ENCODE results near the gene EGFR. TPM values are rescaled to one million over a fixed set of nuclear protein-coding genes. Genes with fewer than 3 reads are reported as not detected.

Gene EGFR
- polyA plus RNA-seq, 1 donor from 2014 or later: 0.22 TPM

DNA sequence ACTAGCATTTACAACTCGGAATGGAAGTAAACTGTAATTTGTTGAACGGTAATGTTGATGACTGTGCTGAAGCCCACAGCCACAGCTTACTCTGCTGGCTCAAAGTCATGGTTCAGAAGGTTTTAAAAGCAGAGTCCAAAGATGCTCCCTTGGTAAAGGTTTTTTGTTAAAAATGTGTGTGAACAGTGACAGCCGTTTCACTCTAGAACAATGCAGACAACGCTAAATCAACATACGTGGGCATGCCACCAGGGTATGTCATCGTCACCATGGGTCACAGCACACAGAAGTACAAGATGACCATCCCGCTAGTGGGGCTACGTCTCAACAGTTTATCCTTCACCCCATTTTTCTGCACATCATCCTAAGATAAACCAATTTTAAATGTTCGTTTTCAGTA is 239.8 kb downstream of the EGFR start:
- Histone ChIP-seq H3K27ac (ENCODE audit: low read length) (no peak overlapping the region), H3K36me3 (ENCODE audit: insufficient read depth, low read length) (no peaks in the 10 kb centered on the region), H3K79me2 (replicated peaks; ENCODE audit: insufficient read depth, low read length) (no peaks in the 10 kb centered on the region), H4K20me1 (ENCODE audit: insufficient read depth) (no peaks in the 10 kb centered on the region), H3F3A (ENCODE audit: insufficient read depth, low read length, poor library complexity, severe bottlenecking) (no peaks in the 10 kb centered on the region), H3K9ac (ENCODE audit: low read length) (no peak overlapping the region), H3K9me2 (ENCODE audit: insufficient read depth, low read length) (no peaks in the 10 kb centered on the region), H3K4me3 (ENCODE audit: low read length) (no peak overlapping the region), H2AFZ (ENCODE audit: low read depth, low read length) (no peak overlapping the region), H3K9me3 (ENCODE audit: low read length) (no peaks in the 10 kb centered on the region), H3K27me3 (ENCODE audit: insufficient read depth, low read depth, low read length) (peaks cover 9% of the 10 kb centered on the region), H3K4me2 (ENCODE audit: low read length) (no peak overlapping the region)
- no peak for TF ChIP-seq MXI1 (conservative IDR thresholded peaks at IDR 0.05; ENCODE audit: poor library complexity, severe bottlenecking)
- no peak for TF ChIP-seq EP300 (conservative IDR thresholded peaks at IDR 0.05; ENCODE audit: poor library complexity, severe bottlenecking)
- TF ChIP-seq POLR2AphosphoS5 (IDR thresholded peaks at IDR 0.05): no peak
- no peak for TF ChIP-seq TAF1 (IDR thresholded peaks at IDR 0.05; ENCODE audit: low read depth)
- TF ChIP-seq, protein P1, sequence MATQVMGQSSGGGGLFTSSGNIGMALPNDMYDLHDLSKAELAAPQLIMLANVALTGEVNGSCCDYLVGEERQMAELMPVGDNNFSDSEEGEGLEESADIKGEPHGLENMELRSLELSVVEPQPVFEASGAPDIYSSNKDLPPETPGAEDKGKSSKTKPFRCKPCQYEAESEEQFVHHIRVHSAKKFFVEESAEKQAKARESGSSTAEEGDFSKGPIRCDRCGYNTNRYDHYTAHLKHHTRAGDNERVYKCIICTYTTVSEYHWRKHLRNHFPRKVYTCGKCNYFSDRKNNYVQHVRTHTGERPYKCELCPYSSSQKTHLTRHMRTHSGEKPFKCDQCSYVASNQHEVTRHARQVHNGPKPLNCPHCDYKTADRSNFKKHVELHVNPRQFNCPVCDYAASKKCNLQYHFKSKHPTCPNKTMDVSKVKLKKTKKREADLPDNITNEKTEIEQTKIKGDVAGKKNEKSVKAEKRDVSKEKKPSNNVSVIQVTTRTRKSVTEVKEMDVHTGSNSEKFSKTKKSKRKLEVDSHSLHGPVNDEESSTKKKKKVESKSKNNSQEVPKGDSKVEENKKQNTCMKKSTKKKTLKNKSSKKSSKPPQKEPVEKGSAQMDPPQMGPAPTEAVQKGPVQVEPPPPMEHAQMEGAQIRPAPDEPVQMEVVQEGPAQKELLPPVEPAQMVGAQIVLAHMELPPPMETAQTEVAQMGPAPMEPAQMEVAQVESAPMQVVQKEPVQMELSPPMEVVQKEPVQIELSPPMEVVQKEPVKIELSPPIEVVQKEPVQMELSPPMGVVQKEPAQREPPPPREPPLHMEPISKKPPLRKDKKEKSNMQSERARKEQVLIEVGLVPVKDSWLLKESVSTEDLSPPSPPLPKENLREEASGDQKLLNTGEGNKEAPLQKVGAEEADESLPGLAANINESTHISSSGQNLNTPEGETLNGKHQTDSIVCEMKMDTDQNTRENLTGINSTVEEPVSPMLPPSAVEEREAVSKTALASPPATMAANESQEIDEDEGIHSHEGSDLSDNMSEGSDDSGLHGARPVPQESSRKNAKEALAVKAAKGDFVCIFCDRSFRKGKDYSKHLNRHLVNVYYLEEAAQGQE (IDR thresholded peaks at IDR 0.05; ENCODE audit: borderline replicate concordance): no peak
- TF ChIP-seq EZH2 (IDR thresholded peaks at IDR 0.05; ENCODE audit: borderline replicate concordance, insufficient read depth, low read length, poor library complexity, severe bottlenecking): no peak
- no peak for TF ChIP-seq SMC3 (conservative IDR thresholded peaks at IDR 0.05; ENCODE audit: poor library complexity)
- TF ChIP-seq RAD21 (conservative IDR thresholded peaks at IDR 0.05): no peak
- TF ChIP-seq, protein P2, sequence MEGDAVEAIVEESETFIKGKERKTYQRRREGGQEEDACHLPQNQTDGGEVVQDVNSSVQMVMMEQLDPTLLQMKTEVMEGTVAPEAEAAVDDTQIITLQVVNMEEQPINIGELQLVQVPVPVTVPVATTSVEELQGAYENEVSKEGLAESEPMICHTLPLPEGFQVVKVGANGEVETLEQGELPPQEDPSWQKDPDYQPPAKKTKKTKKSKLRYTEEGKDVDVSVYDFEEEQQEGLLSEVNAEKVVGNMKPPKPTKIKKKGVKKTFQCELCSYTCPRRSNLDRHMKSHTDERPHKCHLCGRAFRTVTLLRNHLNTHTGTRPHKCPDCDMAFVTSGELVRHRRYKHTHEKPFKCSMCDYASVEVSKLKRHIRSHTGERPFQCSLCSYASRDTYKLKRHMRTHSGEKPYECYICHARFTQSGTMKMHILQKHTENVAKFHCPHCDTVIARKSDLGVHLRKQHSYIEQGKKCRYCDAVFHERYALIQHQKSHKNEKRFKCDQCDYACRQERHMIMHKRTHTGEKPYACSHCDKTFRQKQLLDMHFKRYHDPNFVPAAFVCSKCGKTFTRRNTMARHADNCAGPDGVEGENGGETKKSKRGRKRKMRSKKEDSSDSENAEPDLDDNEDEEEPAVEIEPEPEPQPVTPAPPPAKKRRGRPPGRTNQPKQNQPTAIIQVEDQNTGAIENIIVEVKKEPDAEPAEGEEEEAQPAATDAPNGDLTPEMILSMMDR (IDR thresholded peaks at IDR 0.05; ENCODE audit: poor library complexity, severe bottlenecking): no peak

DNA sequence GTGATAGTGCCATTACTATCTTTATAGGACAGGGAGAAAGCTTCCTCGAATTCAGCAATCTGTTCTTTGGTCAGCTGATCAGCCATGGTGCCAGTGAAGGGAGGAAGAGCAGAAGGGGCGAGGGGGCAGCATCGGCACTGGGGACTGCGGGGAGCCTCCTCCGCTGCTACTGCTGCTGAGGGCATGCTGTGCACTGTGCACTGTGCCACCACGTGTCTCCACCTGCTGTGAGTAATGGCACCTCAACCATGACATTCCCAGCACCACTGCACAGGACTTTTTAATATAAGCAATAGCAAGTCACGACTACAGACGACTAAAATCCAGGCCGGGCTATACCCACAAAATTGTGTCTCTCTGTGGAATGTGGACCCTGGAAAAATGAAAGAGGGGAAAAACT is 241.4 kb downstream of the EGFR start:
- Histone ChIP-seq H2AFZ (ENCODE audit: low read depth, low read length) (no peak overlapping the region), H3K4me3 (ENCODE audit: low read length) (no peak overlapping the region), H3F3A (ENCODE audit: insufficient read depth, low read length, poor library complexity, severe bottlenecking) (no peaks in the 10 kb centered on the region), H3K79me2 (replicated peaks; ENCODE audit: insufficient read depth, low read length) (no peaks in the 10 kb centered on the region), H3K27me3 (ENCODE audit: insufficient read depth, low read depth, low read length) (no peaks in the 10 kb centered on the region), H3K9me3 (ENCODE audit: low read length) (no peaks in the 10 kb centered on the region), H4K20me1 (ENCODE audit: insufficient read depth) (no peaks in the 10 kb centered on the region), H3K4me2 (ENCODE audit: low read length) (no peak overlapping the region), H3K9ac (ENCODE audit: low read length) (no peak overlapping the region), H3K36me3 (ENCODE audit: insufficient read depth, low read length) (no peaks in the 10 kb centered on the region), H3K27ac (ENCODE audit: low read length) (no peak overlapping the region), H3K9me2 (ENCODE audit: insufficient read depth, low read length) (no peaks in the 10 kb centered on the region)
- TF ChIP-seq EP300 (conservative IDR thresholded peaks at IDR 0.05; ENCODE audit: poor library complexity, severe bottlenecking) (no peak), POLR2AphosphoS5 (IDR thresholded peaks at IDR 0.05) (no peak), SMC3 (conservative IDR thresholded peaks at IDR 0.05; ENCODE audit: poor library complexity) (no peak), RAD21 (conservative IDR thresholded peaks at IDR 0.05) (no peak), EZH2 (IDR thresholded peaks at IDR 0.05; ENCODE audit: borderline replicate concordance, insufficient read depth, low read length, poor library complexity, severe bottlenecking) (no peak), TAF1 (IDR thresholded peaks at IDR 0.05; ENCODE audit: low read depth) (no peak), MXI1 (conservative IDR thresholded peaks at IDR 0.05; ENCODE audit: poor library complexity, severe bottlenecking) (no peak)
- TF ChIP-seq, protein P1 (IDR thresholded peaks at IDR 0.05; ENCODE audit: borderline replicate concordance): no peak
- TF ChIP-seq, protein P2 (IDR thresholded peaks at IDR 0.05; ENCODE audit: poor library complexity, severe bottlenecking): no peak

Measured in neural cell (in vitro differentiated cells).